Mesenteric fat pad (tissue), 1 donor: Measurements from ENCODE around the gene LEMD3. TPM values are rescaled to one million over a fixed set of nuclear protein-coding genes. Genes with fewer than 3 reads are reported as not detected.
"Not testable (repeated sequence)": the region's sequence is repeated elsewhere in the genome, so short reads cannot be mapped to it uniquely, and the experiment has no call there.

ENCODE experiments used
- DNase-seq: peaks from one replicate; pipeline ENCODE4 v3.0.0-alpha.2; 2020; ENCODE audit warnings: low spot score
- total RNA-seq: library from RNA; stranded (reverse); fragmentation: NEBNext Ultra II Directional; extraction: Animal tissue kit (Norgen Biotek cat#: 25700); gene quantifications from one replicate; pipeline ENCODE4 v1.2.1, GENCODE V29; 2021
- donor health status: DM: yes; HTN: yes; CAD: no.

The LEMD3 gene
- total RNA-seq, 1 donor from 2014 or later: 26.1 TPM

DNA sequence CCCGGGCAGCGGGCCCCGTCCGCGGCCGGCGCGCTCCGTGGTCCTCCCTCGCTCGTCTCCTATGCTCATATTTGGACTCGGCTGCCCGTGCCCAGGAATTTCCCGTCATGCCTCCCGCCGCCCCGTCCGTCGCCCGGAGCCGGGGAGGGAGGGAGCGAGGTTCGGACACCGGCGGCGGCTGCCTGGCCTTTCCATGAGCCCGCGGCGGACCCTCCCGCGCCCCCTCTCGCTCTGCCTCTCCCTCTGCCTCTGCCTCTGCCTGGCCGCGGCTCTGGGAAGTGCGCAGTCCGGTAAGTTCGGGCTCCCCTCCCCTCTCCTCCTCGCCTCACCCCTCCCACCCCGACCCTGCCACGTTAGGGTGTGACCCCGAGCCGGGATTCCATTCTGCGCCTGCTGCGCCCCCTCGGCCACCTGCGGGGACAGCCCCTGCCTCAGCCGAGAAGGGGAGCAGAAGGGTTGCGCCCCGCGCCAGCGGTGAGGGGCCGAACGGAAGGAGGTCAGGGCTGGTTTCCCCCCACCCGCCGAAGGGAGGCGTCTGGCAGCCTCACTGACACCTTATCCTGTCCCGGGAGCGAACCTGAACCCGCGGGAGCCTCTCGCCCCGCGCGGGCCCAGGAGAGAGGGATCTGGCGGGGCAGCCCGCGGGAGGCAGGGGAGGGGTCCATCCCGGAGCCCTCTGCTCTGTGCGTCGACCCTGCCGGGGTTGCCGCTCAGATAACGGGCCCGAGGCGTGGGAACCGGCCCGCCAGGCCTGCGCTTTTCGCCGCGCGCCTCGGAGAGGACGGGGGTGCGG lies 109.4 kb downstream of the LEMD3 start, which contains the start of gene MSRB3:
Gene MSRB3 (plus strand): TSS at position 108 of the 793 bp plus-strand sequence. CDS start 29,897 bp downstream, outside the sequence.
- DNase-seq: peak; percentile 91

- no peak for DNase-seq
Measured at GRCh38 chr12:65279369-65280112, 110.2 kb downstream of the LEMD3 start.

GRCh38 chr12:65280306-65280705 lies 110.9 kb downstream of the LEMD3 start:
- no peak for DNase-seq

- DNase-seq: no peak
Measured at GRCh38 chr12:65282840-65283239, 113.5 kb downstream of the LEMD3 start.

DNA sequence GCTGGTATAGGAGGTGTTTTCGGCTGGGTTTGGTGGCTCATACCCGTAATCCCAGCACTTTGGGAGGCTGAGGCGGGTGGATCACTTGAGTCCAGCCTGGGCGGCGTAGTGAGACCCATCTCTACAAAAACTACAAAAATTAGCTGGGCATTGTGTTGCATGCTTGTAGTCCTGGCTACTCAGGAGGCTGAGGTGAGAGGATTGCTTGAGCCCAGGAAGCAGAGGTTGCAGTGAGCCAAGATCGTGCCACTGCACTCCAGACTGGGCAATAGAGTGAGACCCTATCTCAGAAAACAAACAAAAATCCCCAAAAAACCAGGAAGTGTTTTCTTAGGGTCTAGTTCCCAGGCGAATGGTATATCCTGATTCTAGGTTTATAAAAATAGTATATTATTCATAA lies 116.1 kb downstream of the LEMD3 start:
- not testable (repeated sequence) for DNase-seq

DNA sequence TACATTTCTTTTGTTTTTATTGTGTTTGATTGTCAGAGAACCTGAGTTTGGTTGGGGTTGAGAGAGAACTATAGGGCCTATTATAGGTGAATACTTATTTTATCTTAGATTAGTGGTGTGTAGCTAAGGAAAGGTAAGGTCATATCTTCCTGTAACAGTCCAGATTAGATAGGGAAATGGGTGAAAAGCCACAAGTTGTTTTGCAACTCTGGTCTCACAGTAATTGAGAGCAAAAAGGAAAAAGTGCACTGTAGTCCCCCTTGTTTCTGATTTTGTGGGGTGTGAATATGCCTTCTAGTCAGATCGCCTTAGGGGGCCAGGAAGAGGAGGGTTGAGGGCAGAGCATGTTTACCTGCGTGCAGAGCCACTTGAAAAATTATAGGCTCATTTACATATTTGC lies 118.0 kb downstream of the LEMD3 start:
- no peak for DNase-seq

DNA sequence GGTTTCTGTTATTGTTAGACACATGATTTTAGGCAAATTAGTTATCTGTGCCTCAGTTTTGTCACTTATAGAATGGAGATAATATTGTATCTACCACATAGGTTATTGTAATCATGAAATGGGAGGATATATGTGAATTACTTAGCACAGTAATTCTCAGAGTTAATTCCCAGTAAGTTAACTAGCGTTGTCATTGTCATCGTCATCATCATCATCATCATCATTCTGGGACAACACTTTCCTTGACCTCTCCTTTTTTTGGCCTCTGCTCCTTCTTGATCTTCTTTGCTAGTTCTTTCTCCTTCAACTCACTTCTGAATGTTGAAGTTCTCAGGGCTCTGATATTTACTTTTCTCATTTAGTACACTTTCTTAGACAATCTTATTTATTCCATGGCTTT lies 122.9 kb downstream of the LEMD3 start:
- DNase-seq: no peak

DNA sequence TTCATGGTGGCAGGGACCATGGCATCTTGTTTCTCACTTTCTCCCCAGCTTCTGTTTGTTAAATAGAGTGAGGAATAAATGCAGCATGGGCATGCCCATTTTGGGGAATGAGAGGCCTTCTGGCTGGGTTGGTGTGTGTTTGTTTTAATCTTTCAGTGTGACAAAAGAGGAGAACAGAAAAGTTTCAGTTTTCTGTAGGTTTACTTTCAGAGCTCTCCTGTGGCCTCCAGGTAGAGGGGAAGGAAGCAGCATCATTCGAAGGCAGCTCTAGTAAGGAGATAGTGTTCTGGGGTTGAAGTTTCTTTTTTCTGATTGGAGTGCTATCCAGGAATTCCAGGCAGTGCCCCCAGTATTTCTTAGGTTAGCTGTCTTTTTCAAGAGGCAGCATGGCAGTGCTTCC lies 124.4 kb downstream of the LEMD3 start:
- no peak for DNase-seq

- no peak for DNase-seq
Measured at GRCh38 chr12:65294641-65295262, 125.4 kb downstream of the LEMD3 start.

DNA sequence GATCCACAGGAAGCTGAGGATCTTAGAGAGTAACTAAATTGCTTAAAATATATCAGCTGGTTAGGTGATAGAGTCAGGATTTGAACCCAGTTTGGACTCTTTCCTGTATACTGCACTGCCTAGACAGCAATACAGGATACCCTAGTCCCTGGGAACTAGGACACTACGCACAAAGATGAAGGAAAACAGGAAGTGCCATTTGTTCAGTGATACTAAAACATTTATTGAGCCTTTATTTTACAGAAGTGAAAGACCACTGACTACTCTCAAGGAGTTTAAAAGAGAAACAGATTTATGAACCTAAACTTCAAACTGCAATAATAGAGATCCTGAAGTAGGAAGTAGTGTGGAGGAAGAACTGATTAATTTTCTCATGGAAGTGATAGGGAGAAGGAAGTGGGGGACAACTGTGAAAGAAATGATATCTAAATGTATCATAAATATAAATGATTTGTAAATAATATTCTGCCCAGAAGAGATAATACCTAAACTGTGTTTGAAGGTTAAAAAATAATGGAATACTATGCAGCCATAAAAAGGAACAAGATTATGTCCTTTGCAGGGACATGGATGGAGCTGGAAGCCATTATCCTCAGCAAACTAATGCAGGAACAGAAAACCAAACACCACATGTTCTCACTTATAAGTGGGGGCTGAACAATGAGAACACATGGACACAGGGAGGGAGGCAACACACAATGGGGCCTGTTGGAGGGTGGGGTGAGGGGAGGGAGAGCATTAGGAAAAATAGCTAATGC lies 127.3 kb downstream of the LEMD3 start:
- no peak for DNase-seq

Other genes with a start within 250 kb of the LEMD3 start
- gene WIF1, start 48.3 kb upstream of the LEMD3 start, total RNA-seq: 1.8 TPM
- gene MSRB3, start 109.1 kb downstream of the LEMD3 start, total RNA-seq: 81.1 TPM